WTC11 (cell line): ENCODE results near the gene FBXO9. TPM values are rescaled to one million over a fixed set of nuclear protein-coding genes. Genes with fewer than 3 reads are reported as not detected.

Experiments used
- ATAC-seq: fragments of 200-7000 bp; cut with Tn5 transposase; 2 replicates; pipeline ENCODE4 v1.10.0; 2021; ENCODE audit warnings: mild to moderate bottlenecking, moderate library complexity
- CTCF ChIA-PET: fragments of 300-600 bp; sonication (Branson Sonifier 250); formaldehyde crosslinking; loops from one replicate; lab custom pipeline; 2021; ENCODE audit warnings: antibody characterized with exemption; lab: Charles Lee
- POLR2A ChIA-PET: fragments of 350-600 bp; sonication (Branson Sonifier 250); formaldehyde crosslinking; loops from one replicate; lab custom pipeline; 2021; ENCODE audit warnings: antibody characterized with exemption; lab: Charles Lee
- DNase-seq: peaks from one replicate; pipeline ENCODE4 v3.0.0; 2021; ENCODE audit warnings: low spot score
- H3K27ac Mint-ChIP-seq: 2 replicates; pipeline ENCODE4 v1.8.0; 2021; ENCODE audit warnings: mixed read lengths
- H3K27me3 Mint-ChIP-seq: 2 replicates; pipeline ENCODE4 v1.8.0; 2021; ENCODE audit warnings: low read depth, mild to moderate bottlenecking, moderate library complexity, mixed read lengths
- H3K36me3 Mint-ChIP-seq: 2 replicates; pipeline ENCODE4 v1.8.0; 2021; ENCODE audit warnings: mixed read lengths
- H3K4me1 Mint-ChIP-seq: 2 replicates; pipeline ENCODE4 v1.8.0; 2022; ENCODE audit warnings: mixed read lengths
- H3K4me3 Mint-ChIP-seq: 2 replicates; pipeline ENCODE4 v1.8.0; 2021; ENCODE audit warnings: mild to moderate bottlenecking, moderate library complexity, mixed read lengths
- H3K9me3 Mint-ChIP-seq: 2 replicates; pipeline ENCODE4 v1.8.0; 2021; ENCODE audit warnings: mixed read lengths
- ATF6 ChIP-seq: sonication (generic); formaldehyde crosslinking; IDR thresholded peaks from 2 replicates; pipeline ENCODE4 v1.8.1; 2023; ENCODE audit warnings: mild to moderate bottlenecking, missing genetic modification reagents
- CREM ChIP-seq: sonication (generic); formaldehyde crosslinking; IDR thresholded peaks from 2 replicates; pipeline ENCODE4 v1.8.1; 2022; ENCODE audit warnings: mild to moderate bottlenecking, missing genetic modification reagents, moderate library complexity
- FOXP4 ChIP-seq: sonication (generic); formaldehyde crosslinking; IDR thresholded peaks from 2 replicates; pipeline ENCODE4 v1.8.0; 2022; ENCODE audit warnings: mild to moderate bottlenecking, missing genetic modification reagents
- GABPB1 ChIP-seq: sonication (generic); formaldehyde crosslinking; IDR thresholded peaks from 2 replicates; pipeline ENCODE4 v1.8.1; 2023; ENCODE audit warnings: mild to moderate bottlenecking, missing genetic modification reagents
- GTF2I ChIP-seq: fragments of 250-450 bp; sonication (Bioruptor Pico); conservative IDR thresholded peaks from 2 replicates; pipeline ENCODE4 v1.4.0; 2021; ENCODE audit warnings: mild to moderate bottlenecking
- MYBL2 ChIP-seq: sonication (generic); formaldehyde crosslinking; IDR thresholded peaks from 2 replicates; pipeline ENCODE4 v1.8.1; 2023; ENCODE audit warnings: mild to moderate bottlenecking, moderate library complexity, missing genetic modification reagents
- NFATC4 ChIP-seq: fragments of 250-450 bp; sonication (Bioruptor Pico); IDR thresholded peaks from 2 replicates; pipeline ENCODE4 v1.9.0; 2021; ENCODE audit warnings: mild to moderate bottlenecking
- NFYB ChIP-seq: sonication (generic); formaldehyde crosslinking; conservative IDR thresholded peaks from 2 replicates; pipeline ENCODE4 v1.8.0; 2022; ENCODE audit warnings: low read depth, missing genetic modification reagents
- NR1H2 ChIP-seq: sonication (generic); formaldehyde crosslinking; IDR thresholded peaks from 2 replicates; pipeline ENCODE4 v1.9.0; 2021; ENCODE audit warnings: mild to moderate bottlenecking, moderate library complexity, missing genetic modification reagents
- PREB ChIP-seq: sonication (generic); formaldehyde crosslinking; IDR thresholded peaks from 2 replicates; pipeline ENCODE4 v1.8.1; 2022; ENCODE audit warnings: mild to moderate bottlenecking, missing genetic modification reagents, moderate library complexity, borderline replicate concordance
- PRRX2 ChIP-seq: fragments of 250-450 bp; sonication (Bioruptor Pico); IDR thresholded peaks from 2 replicates; pipeline ENCODE4 v1.8.0; 2021; ENCODE audit warnings: mild to moderate bottlenecking
- RORB ChIP-seq: fragments of 250-450 bp; sonication (Bioruptor Pico); IDR thresholded peaks from 2 replicates; pipeline ENCODE4 v1.9.0; 2021; ENCODE audit warnings: mild to moderate bottlenecking
- SMAD3 ChIP-seq: sonication (generic); formaldehyde crosslinking; IDR thresholded peaks from 2 replicates; pipeline ENCODE4 v1.8.0; 2022; ENCODE audit warnings: missing genetic modification reagents, mild to moderate bottlenecking, borderline replicate concordance
- SP1 ChIP-seq: sonication (generic); formaldehyde crosslinking; conservative IDR thresholded peaks from 2 replicates; pipeline ENCODE4 v1.8.1; 2022; ENCODE audit warnings: missing genetic modification reagents
- TEAD1 ChIP-seq: sonication (generic); formaldehyde crosslinking; IDR thresholded peaks from 2 replicates; pipeline ENCODE4 v1.8.0; 2022; ENCODE audit warnings: mild to moderate bottlenecking, missing genetic modification reagents
- ZNF121 ChIP-seq: sonication (generic); formaldehyde crosslinking; IDR thresholded peaks from 2 replicates; pipeline ENCODE4 v1.8.0; 2023; ENCODE audit warnings: missing genetic modification reagents
- ZNF232 ChIP-seq: sonication (generic); formaldehyde crosslinking; IDR thresholded peaks from 2 replicates; pipeline ENCODE4 v1.8.0; 2022; ENCODE audit warnings: mild to moderate bottlenecking, missing genetic modification reagents
- ZNF263 ChIP-seq: sonication (generic); formaldehyde crosslinking; IDR thresholded peaks from 2 replicates; pipeline ENCODE4 v1.8.1; 2022; ENCODE audit warnings: low read depth, mild to moderate bottlenecking, moderate library complexity, missing genetic modification reagents
- ZNF396 ChIP-seq: fragments of 250-450 bp; sonication (Bioruptor Pico); IDR thresholded peaks from 2 replicates; pipeline ENCODE4 v1.8.0; 2021; ENCODE audit warnings: mild to moderate bottlenecking, moderate library complexity, borderline replicate concordance
- total RNA-seq: library from RNA; stranded (reverse); gene quantifications from 3 replicates; pipeline ENCODE4 v1.2.3, GENCODE V29; 2021
- TF ChIP-seq, protein P1 (sequence below): sonication (generic); formaldehyde crosslinking; IDR thresholded peaks from 2 replicates; pipeline ENCODE4 v1.8.0; 2023; ENCODE audit warnings: mild to moderate bottlenecking, missing genetic modification reagents
- TF ChIP-seq, protein P2 (sequence below): sonication (generic); formaldehyde crosslinking; IDR thresholded peaks from 2 replicates; pipeline ENCODE4 v1.8.0; 2023; ENCODE audit warnings: missing genetic modification reagents
- TF ChIP-seq, protein P3 (sequence below): sonication (generic); formaldehyde crosslinking; IDR thresholded peaks from 2 replicates; pipeline ENCODE4 v1.8.0; 2023; ENCODE audit warnings: missing genetic modification reagents, mild to moderate bottlenecking, borderline replicate concordance

The FBXO9 gene
- total RNA-seq, 1 experiment from 2014 or later: 54.4 TPM

- ChIA-PET CTCF (no interaction called here), POLR2A (no interaction called here)
- Mint-ChIP-seq H3K4me1 (0 out of 2 replicates have a peak, but pooled peaks cover 2% of the 10 kb centered on the region), H3K9me3 (no peaks in the 10 kb centered on the region)
- ATAC-seq: no peak
- TF ChIP-seq ZNF263 (CRISPR knock-in tag): no peak
- TF ChIP-seq, all 79 proteins: peak for 0
- H3K4me3 Mint-ChIP-seq: no peak overlapping the region
- H3K36me3 Mint-ChIP-seq: peaks cover 26% of the 10 kb centered on the region
- DNase-seq: no peak
- no peaks in the 10 kb centered on the region for H3K27me3 Mint-ChIP-seq
- H3K27ac Mint-ChIP-seq: no peak overlapping the region
Measured at GRCh38 chr6:53029257-53029656, 35.9 kb upstream of the FBXO9 start.

DNA sequence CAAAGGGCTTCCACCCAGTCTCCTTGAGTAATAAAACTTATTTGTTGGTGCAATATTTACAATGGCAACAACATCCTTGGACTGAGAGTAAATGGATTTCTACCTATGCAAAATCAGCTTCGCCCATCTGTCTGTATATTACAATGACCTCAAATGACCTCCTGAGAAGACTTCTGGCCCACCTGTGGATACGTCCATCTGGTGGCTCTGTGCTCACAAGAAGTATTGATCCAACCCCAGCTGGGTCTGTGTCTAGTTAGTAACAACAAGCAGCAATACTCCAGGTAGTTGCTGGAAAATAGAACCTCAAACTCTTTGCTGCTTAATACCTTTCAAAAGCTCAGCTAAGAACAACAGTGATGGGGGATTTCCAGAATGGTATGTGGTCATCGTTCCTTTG lies 35.4 kb upstream of the FBXO9 start:
- H3K27me3 Mint-ChIP-seq: no peaks in the 10 kb centered on the region
- ChIA-PET CTCF (no interaction called here), POLR2A (no interaction called here)
- TF ChIP-seq RORB (CRISPR knock-in tag) (no peak), NFATC4 (CRISPR knock-in tag) (no peak), ATF6 (CRISPR knock-in tag) (no peak), NFYB (no peak), ZNF232 (CRISPR knock-in tag) (no peak), GABPB1 (CRISPR knock-in tag) (no peak), TEAD1 (CRISPR knock-in tag) (no peak), GTF2I (no peak), ZNF121 (no peak), MYBL2 (CRISPR knock-in tag) (no peak), FOXP4 (no peak)
- TF ChIP-seq, protein P1, sequence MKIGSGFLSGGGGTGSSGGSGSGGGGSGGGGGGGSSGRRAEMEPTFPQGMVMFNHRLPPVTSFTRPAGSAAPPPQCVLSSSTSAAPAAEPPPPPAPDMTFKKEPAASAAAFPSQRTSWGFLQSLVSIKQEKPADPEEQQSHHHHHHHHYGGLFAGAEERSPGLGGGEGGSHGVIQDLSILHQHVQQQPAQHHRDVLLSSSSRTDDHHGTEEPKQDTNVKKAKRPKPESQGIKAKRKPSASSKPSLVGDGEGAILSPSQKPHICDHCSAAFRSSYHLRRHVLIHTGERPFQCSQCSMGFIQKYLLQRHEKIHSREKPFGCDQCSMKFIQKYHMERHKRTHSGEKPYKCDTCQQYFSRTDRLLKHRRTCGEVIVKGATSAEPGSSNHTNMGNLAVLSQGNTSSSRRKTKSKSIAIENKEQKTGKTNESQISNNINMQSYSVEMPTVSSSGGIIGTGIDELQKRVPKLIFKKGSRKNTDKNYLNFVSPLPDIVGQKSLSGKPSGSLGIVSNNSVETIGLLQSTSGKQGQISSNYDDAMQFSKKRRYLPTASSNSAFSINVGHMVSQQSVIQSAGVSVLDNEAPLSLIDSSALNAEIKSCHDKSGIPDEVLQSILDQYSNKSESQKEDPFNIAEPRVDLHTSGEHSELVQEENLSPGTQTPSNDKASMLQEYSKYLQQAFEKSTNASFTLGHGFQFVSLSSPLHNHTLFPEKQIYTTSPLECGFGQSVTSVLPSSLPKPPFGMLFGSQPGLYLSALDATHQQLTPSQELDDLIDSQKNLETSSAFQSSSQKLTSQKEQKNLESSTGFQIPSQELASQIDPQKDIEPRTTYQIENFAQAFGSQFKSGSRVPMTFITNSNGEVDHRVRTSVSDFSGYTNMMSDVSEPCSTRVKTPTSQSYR (CRISPR knock-in tag): no peak
- TF ChIP-seq, protein P2, sequence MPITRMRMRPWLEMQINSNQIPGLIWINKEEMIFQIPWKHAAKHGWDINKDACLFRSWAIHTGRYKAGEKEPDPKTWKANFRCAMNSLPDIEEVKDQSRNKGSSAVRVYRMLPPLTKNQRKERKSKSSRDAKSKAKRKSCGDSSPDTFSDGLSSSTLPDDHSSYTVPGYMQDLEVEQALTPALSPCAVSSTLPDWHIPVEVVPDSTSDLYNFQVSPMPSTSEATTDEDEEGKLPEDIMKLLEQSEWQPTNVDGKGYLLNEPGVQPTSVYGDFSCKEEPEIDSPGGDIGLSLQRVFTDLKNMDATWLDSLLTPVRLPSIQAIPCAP (CRISPR knock-in tag): no peak
- TF ChIP-seq, all 79 proteins: peak for 0
- peaks cover 27% of the 10 kb centered on the region for H3K36me3 Mint-ChIP-seq
- no peak overlapping the region for H3K27ac Mint-ChIP-seq
- H3K9me3 Mint-ChIP-seq: no peaks in the 10 kb centered on the region
- no peak for DNase-seq
- no peak for ATAC-seq
- 0 out of 2 replicates have a peak, but pooled peaks cover 2% of the 10 kb centered on the region for H3K4me1 Mint-ChIP-seq
- H3K4me3 Mint-ChIP-seq: no peak overlapping the region

- Mint-ChIP-seq H3K27ac (no peak overlapping the region), H3K4me3 (no peak overlapping the region), H3K4me1 (0 out of 2 replicates have a peak, but pooled peaks cover 2% of the 10 kb centered on the region), H3K36me3 (peaks cover 30% of the 10 kb centered on the region), H3K27me3 (no peaks in the 10 kb centered on the region), H3K9me3 (no peaks in the 10 kb centered on the region)
- ChIA-PET CTCF (no interaction called here), POLR2A (no interaction called here)
- no peak for TF ChIP-seq GABPB1 (CRISPR knock-in tag)
- no peak for TF ChIP-seq SP1 (CRISPR knock-in tag)
- no peak for TF ChIP-seq SMAD3
- no peak for TF ChIP-seq ZNF396 (CRISPR knock-in tag)
- TF ChIP-seq, protein P3, sequence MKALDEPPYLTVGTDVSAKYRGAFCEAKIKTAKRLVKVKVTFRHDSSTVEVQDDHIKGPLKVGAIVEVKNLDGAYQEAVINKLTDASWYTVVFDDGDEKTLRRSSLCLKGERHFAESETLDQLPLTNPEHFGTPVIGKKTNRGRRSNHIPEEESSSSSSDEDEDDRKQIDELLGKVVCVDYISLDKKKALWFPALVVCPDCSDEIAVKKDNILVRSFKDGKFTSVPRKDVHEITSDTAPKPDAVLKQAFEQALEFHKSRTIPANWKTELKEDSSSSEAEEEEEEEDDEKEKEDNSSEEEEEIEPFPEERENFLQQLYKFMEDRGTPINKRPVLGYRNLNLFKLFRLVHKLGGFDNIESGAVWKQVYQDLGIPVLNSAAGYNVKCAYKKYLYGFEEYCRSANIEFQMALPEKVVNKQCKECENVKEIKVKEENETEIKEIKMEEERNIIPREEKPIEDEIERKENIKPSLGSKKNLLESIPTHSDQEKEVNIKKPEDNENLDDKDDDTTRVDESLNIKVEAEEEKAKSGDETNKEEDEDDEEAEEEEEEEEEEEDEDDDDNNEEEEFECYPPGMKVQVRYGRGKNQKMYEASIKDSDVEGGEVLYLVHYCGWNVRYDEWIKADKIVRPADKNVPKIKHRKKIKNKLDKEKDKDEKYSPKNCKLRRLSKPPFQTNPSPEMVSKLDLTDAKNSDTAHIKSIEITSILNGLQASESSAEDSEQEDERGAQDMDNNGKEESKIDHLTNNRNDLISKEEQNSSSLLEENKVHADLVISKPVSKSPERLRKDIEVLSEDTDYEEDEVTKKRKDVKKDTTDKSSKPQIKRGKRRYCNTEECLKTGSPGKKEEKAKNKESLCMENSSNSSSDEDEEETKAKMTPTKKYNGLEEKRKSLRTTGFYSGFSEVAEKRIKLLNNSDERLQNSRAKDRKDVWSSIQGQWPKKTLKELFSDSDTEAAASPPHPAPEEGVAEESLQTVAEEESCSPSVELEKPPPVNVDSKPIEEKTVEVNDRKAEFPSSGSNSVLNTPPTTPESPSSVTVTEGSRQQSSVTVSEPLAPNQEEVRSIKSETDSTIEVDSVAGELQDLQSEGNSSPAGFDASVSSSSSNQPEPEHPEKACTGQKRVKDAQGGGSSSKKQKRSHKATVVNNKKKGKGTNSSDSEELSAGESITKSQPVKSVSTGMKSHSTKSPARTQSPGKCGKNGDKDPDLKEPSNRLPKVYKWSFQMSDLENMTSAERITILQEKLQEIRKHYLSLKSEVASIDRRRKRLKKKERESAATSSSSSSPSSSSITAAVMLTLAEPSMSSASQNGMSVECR (CRISPR knock-in tag): no peak
- TF ChIP-seq CREM: no peak
- no peak for TF ChIP-seq PREB (CRISPR knock-in tag)
- TF ChIP-seq NR1H2 (CRISPR knock-in tag): no peak
- TF ChIP-seq PRRX2 (CRISPR knock-in tag): no peak
- ATAC-seq (no peak), DNase-seq (no peak)
Measured at GRCh38 chr6:53031281-53031680, 33.9 kb upstream of the FBXO9 start.
